H1 (cell line): ENCODE data around the gene SERPINF2. TPM values are rescaled to one million over a fixed set of nuclear protein-coding genes. Genes with fewer than 3 reads are reported as not detected.

Experiments used
- CTCF ChIA-PET: fragments of 300-600 bp; sonication (Branson Sonifier 250); formaldehyde crosslinking; loops from one replicate; lab custom pipeline; 2021; ENCODE audit not compliant: partially characterized antibody; lab: Charles Lee
- POLR2A ChIA-PET: fragments of 300-600 bp; sonication (Branson Sonifier 250); formaldehyde crosslinking; loops from one replicate; lab custom pipeline; 2021; ENCODE audit warnings: inconsistent platforms; ENCODE audit not compliant: partially characterized antibody; lab: Charles Lee
- DNase-seq, 2 experiments: peaks; one replicate each; pipeline versions ENCODE4 v3.0.0 to v3.0.0-alpha.2; 2010 to 2022; ENCODE audit warnings: low spot score in 2 of 2, low read depth in 1 of 2, mixed read lengths in 1 of 2
- FAIRE-seq: peaks from 2 replicates; lab custom pipeline; 2011; peaks lifted over from hg19 to GRCh38; lab: Jason Lieb, UNC
- H2AFZ ChIP-seq: 2 replicates; pipeline ENCODE4 v1.8.1; 2012; ENCODE audit warnings: low read length, inconsistent platforms
- H2AK5ac ChIP-seq: 2 replicates; pipeline ENCODE4 v1.6.1; 2013; ENCODE audit warnings: low read depth, low read length
- H2BK120ac ChIP-seq: replicated peaks from 2 replicates; pipeline ENCODE3; 2013; ENCODE audit warnings: low read depth, low read length, inconsistent platforms
- H2BK12ac ChIP-seq: 2 replicates; pipeline ENCODE4 v1.6.1; 2013; ENCODE audit warnings: low read depth, low read length
- H2BK15ac ChIP-seq: 2 replicates; pipeline ENCODE4 v1.6.1; 2013; ENCODE audit warnings: low read length
- H2BK20ac ChIP-seq: 2 replicates; pipeline ENCODE4 v1.6.1; 2013; ENCODE audit warnings: low read length
- H2BK5ac ChIP-seq: 2 replicates; pipeline ENCODE4 v1.6.1; 2013; ENCODE audit warnings: low read depth, low read length
- H3K14ac ChIP-seq: 2 replicates; pipeline ENCODE4 v1.6.1; 2013; ENCODE audit warnings: inconsistent platforms; ENCODE audit not compliant: insufficient read length
- H3K18ac ChIP-seq: 2 replicates; pipeline ENCODE4 v1.6.1; 2013; ENCODE audit warnings: low read length; ENCODE audit errors: extremely low read depth
- H3K23ac ChIP-seq: 2 replicates; pipeline ENCODE4 v1.6.1; 2013; ENCODE audit warnings: inconsistent platforms; ENCODE audit not compliant: insufficient read length
- H3K23me2 ChIP-seq: 2 replicates; pipeline ENCODE4 v1.6.1; 2013; ENCODE audit warnings: low read depth, low read length
- H3K27ac ChIP-seq: 2 replicates; pipeline ENCODE4 v1.6.1; 2011; ENCODE audit warnings: low read depth, low read length, inconsistent platforms
- H3K27me3 ChIP-seq, 4 experiments: replicated peaks in 1 of 4; 1 replicate in 1 of 4; 2 replicates in 3 of 4; pipeline versions ENCODE4 v1.6.1 to v1.8.1; 2011 to 2013; ENCODE audit warnings: low read length in 3 of 4, mild to moderate bottlenecking in 3 of 4, inconsistent platforms in 2 of 4, mixed read lengths in 2 of 4, moderate library complexity in 1 of 4; ENCODE audit not compliant: control insufficient read depth in 3 of 4, insufficient read depth in 3 of 4; ENCODE audit errors: extremely low read depth in 1 of 4
- H3K36me3 ChIP-seq, 4 experiments: 2 replicates each; pipeline versions ENCODE4 v1.6.1 to v1.8.1; 2011 to 2013; ENCODE audit warnings: mild to moderate bottlenecking in 4 of 4, low read length in 3 of 4, moderate library complexity in 2 of 4, control low read depth in 1 of 4, inconsistent platforms in 1 of 4; ENCODE audit not compliant: insufficient read depth in 4 of 4, control insufficient read depth in 2 of 4
- H3K4ac ChIP-seq: replicated peaks from 2 replicates; pipeline ENCODE3; 2013; ENCODE audit warnings: low read length, low read depth, mixed read lengths, inconsistent platforms; ENCODE audit not compliant: insufficient read length
- H3K4me1 ChIP-seq, 4 experiments: replicated peaks in 1 of 4; 1 replicate in 1 of 4; 2 replicates in 3 of 4; pipeline versions ENCODE4 v1.6.1 to v1.8.1; 2011 to 2013; ENCODE audit warnings: low read length in 3 of 4, inconsistent platforms in 2 of 4, mixed read lengths in 1 of 4; ENCODE audit not compliant: insufficient read depth in 4 of 4, control insufficient read depth in 3 of 4
- H3K4me2 ChIP-seq, 2 experiments: 2 replicates each; pipeline versions ENCODE4 v1.6.1 to v1.8.1; 2011 to 2013; ENCODE audit warnings: low read depth in 2 of 2, low read length in 2 of 2, control low read depth in 1 of 2, inconsistent platforms in 1 of 2, mild to moderate bottlenecking in 1 of 2; ENCODE audit not compliant: insufficient read depth in 1 of 2
- H3K4me3 ChIP-seq, 4 experiments: fragments of 200-600, 300-600 bp in 1 of 4; sonication (generic), shearing (Covaris generic), sonication (Bioruptor Twin) in 1 of 4; 2 replicates each; pipeline versions ENCODE4 v1.5.1 to v1.8.1; 2011 to 2016; ENCODE audit warnings: low read length in 4 of 4, low read depth in 3 of 4, control low read depth in 2 of 4, inconsistent platforms in 2 of 4, mild to moderate bottlenecking in 2 of 4, mixed read lengths in 1 of 4, moderate library complexity in 1 of 4; ENCODE audit not compliant: insufficient read depth in 2 of 4; ENCODE audit errors: extremely low read depth in 1 of 4
- H3K56ac ChIP-seq: replicated peaks from 2 replicates; pipeline ENCODE3; 2013; ENCODE audit warnings: low read depth, mild to moderate bottlenecking, mixed read lengths, low read length, inconsistent platforms; ENCODE audit not compliant: insufficient read length
- H3K79me1 ChIP-seq: 2 replicates; pipeline ENCODE4 v1.6.1; 2013; ENCODE audit warnings: low read depth, low read length, control low read depth
- H3K79me2 ChIP-seq, 2 experiments: 2 replicates each; pipeline versions ENCODE4 v1.6.1 to v1.8.1; 2012 to 2013; ENCODE audit warnings: low read length in 2 of 2, mild to moderate bottlenecking in 2 of 2, inconsistent platforms in 1 of 2; ENCODE audit not compliant: insufficient read depth in 2 of 2, control insufficient read depth in 1 of 2
- H3K9ac ChIP-seq, 4 experiments: replicated peaks in 1 of 4; 1 replicate in 1 of 4; 2 replicates in 3 of 4; pipeline versions ENCODE4 v1.6.1 to v1.8.1; 2011 to 2013; ENCODE audit warnings: low read depth in 3 of 4, low read length in 3 of 4, control low read depth in 2 of 4, mild to moderate bottlenecking in 2 of 4, moderate library complexity in 2 of 4, inconsistent platforms in 1 of 4; ENCODE audit errors: extremely low read depth in 1 of 4
- H3K9me3 ChIP-seq, 2 experiments: 2 replicates each; pipeline versions ENCODE4 v1.6.1 to v1.8.1; 2012 to 2013; ENCODE audit warnings: mild to moderate bottlenecking in 2 of 2, moderate library complexity in 2 of 2, control low read depth in 1 of 2, inconsistent platforms in 1 of 2, low read depth in 1 of 2, low read length in 1 of 2, mixed read lengths in 1 of 2; ENCODE audit not compliant: insufficient read depth in 2 of 2
- H4K20me1 ChIP-seq, 2 experiments: replicated peaks in 1 of 2; 2 replicates each; pipeline versions ENCODE3 to v1.8.1; 2011 to 2013; ENCODE audit warnings: inconsistent platforms in 2 of 2, low read length in 2 of 2, mild to moderate bottlenecking in 1 of 2; ENCODE audit not compliant: insufficient read depth in 2 of 2, control insufficient read depth in 1 of 2
- H4K5ac ChIP-seq: 2 replicates; pipeline ENCODE4 v1.6.1; 2013; ENCODE audit warnings: low read length, low read depth, mixed read lengths, inconsistent platforms; ENCODE audit not compliant: insufficient read length
- H4K8ac ChIP-seq: 2 replicates; pipeline ENCODE4 v1.8.0; 2013; ENCODE audit warnings: mild to moderate bottlenecking, moderate library complexity, low read length, inconsistent platforms; ENCODE audit not compliant: insufficient read depth; ENCODE audit errors: extremely low read depth
- H4K91ac ChIP-seq: replicated peaks from 2 replicates; pipeline ENCODE3; 2013; ENCODE audit warnings: low read length, mixed read lengths, inconsistent platforms; ENCODE audit not compliant: insufficient read length
- BCL11A ChIP-seq, 2 experiments: IDR thresholded peaks; one replicate each; pipeline ENCODE4 v1.6.1; 2011; ENCODE audit warnings: low read depth in 2 of 2, low read length in 2 of 2, mild to moderate bottlenecking in 2 of 2
- BRCA1 ChIP-seq: IDR thresholded peaks from 2 replicates; pipeline ENCODE4 v1.6.1; 2012; ENCODE audit warnings: low read depth, low read length, improper control_type of control experiment
- CTBP2 ChIP-seq: IDR thresholded peaks from 2 replicates; pipeline ENCODE4 v1.7.0; 2011; ENCODE audit warnings: borderline replicate concordance, mild to moderate bottlenecking, moderate library complexity, mixed read lengths, low read length; ENCODE audit not compliant: insufficient read depth, insufficient read length
- CTCF ChIP-seq, 3 experiments: IDR thresholded peaks; 1 replicate in 2 of 3; 2 replicates in 1 of 3; pipeline versions ENCODE4 v1.5.1 to v1.6.1; 2011; ENCODE audit warnings: low read length in 3 of 3, mild to moderate bottlenecking in 3 of 3, inconsistent platforms in 2 of 3, low read depth in 1 of 3, moderate library complexity in 1 of 3; ENCODE audit not compliant: insufficient read depth in 1 of 3; ENCODE audit errors: control extremely low read depth in 1 of 3
- EZH2 ChIP-seq: fragments of 200-600 bp; sonication (generic); IDR thresholded peaks from 2 replicates; pipeline ENCODE4 v1.7.1; 2012; ENCODE audit warnings: low read depth, mild to moderate bottlenecking, moderate library complexity, low read length, inconsistent platforms; ENCODE audit not compliant: severe bottlenecking
- HDAC6 ChIP-seq: IDR thresholded peaks from one replicate; pipeline ENCODE4 v1.7.1; 2012; ENCODE audit warnings: low read depth, mild to moderate bottlenecking, inconsistent platforms, low read length, moderate library complexity
- SIX5 ChIP-seq: IDR thresholded peaks from 2 replicates; pipeline ENCODE4 v1.6.1; 2011; ENCODE audit warnings: mild to moderate bottlenecking, low read depth, low read length
- TCF12 ChIP-seq: IDR thresholded peaks from 2 replicates; pipeline ENCODE4 v1.6.1; 2011; ENCODE audit warnings: low read depth, mild to moderate bottlenecking, low read length
- WGBS, 2 experiments: shearing (Covaris generic) in 1 of 2; methylation state at CpG; one replicate each; pipeline versions ENCODE4 v1.1.6 to v1.1.7; 2013 to 2015; ENCODE audit warnings: low lambda C conversion rate in 2 of 2, mixed read lengths in 2 of 2, inconsistent platforms in 1 of 2, low coverage in 1 of 2, missing lambda C conversion rate in 1 of 2; ENCODE audit not compliant: insufficient replicate concordance in 2 of 2, insufficient coverage in 1 of 2, insufficient read length in 1 of 2; ENCODE audit errors: extremely low coverage in 1 of 2, missing lambda C conversion rate in 1 of 2; 5-methylcytosine and 5-hydroxymethylcytosine counted together
- polyA plus RNA-seq, 7 experiments: library from polyadenylated mRNA; depleted of rRNA in 3 of 7; stranded (reverse) in 5 of 7; unstranded in 2 of 7; fragments of >200 nt in 5 of 7; fragments of 200-250 nt in 2 of 7; gene quantifications; 1 replicate in 5 of 7; 2 replicates in 1 of 7; 4 replicates in 1 of 7; pipeline versions ENCODE4 v1.2.1 to v1.2.3, GENCODE V29; 2011 to 2013; ENCODE audit warnings: missing spikeins in 2 of 7, mixed read lengths in 2 of 7
- total RNA-seq: library from RNA; stranded (reverse); fragmentation: NEBNext Ultra II Directional; extraction: Animal tissue kit (Norgen Biotek cat#: 25700); gene quantifications from 2 replicates; pipeline ENCODE4 v1.2.1, GENCODE V29; 2021

The SERPINF2 gene
- total and polyA plus RNA-seq, 2 of the 8 experiments (the other 6 are each of a cell fraction or from before 2014, with no cell fraction given): 1.8 to 3.2 TPM

GRCh38 chr17:1792495-1793446 lies 50.1 kb downstream of the SERPINF2 start:
- H3K4me2 ChIP-seq: no peak overlapping the region
- ChIA-PET CTCF (interaction anchor here (0.6 to 2.7 kb wide), 4 partner anchors 8 to 87 kb away, joined by 3 to 15 read pairs (median 4); no protein-coding TSS in a partner anchor), POLR2A (interaction anchor here (0.6 to 1.3 kb wide), 3 partner anchors 31 to 375 kb away, joined by 3 to 5 read pairs (median 4); partner anchors contain the start of gene SERPINF1)
- H2AK5ac ChIP-seq: no peak overlapping the region
- H2BK20ac ChIP-seq: no peak overlapping the region
- WGBS, 2 experiments: 86% methylated on average over 23 of the region's 23 CpGs; no CpG with 5 or more reads in 1 of the 2 experiments
- H2BK15ac ChIP-seq: no peak overlapping the region
- H4K5ac ChIP-seq: no peak overlapping the region
- H2BK12ac ChIP-seq: no peak overlapping the region
- DNase-seq (no peak), FAIRE-seq (no peak)
- H3K79me2 ChIP-seq: no peaks in the 10 kb centered on the region
- H3K14ac ChIP-seq: no peak overlapping the region
- H3K23me2 ChIP-seq: no peaks in the 10 kb centered on the region
- no peak overlapping the region for H3K56ac ChIP-seq
- H3K27ac ChIP-seq: no peak overlapping the region
- H2BK120ac ChIP-seq: no peak overlapping the region
- peaks cover 0 to 7% (median 0%) of the 10 kb centered on the region in 4 experiments; a peak in 1 of 8 replicates for H3K36me3 ChIP-seq
- H3K9me3 ChIP-seq: no peaks in the 10 kb centered on the region
- no peaks in the 10 kb centered on the region for H3K79me1 ChIP-seq
- H3K4me1 ChIP-seq: no peaks in the 10 kb centered on the region
- no peaks in the 10 kb centered on the region for H3K27me3 ChIP-seq
- no peak overlapping the region; the same call in 1 of the 2 replicates for H4K8ac ChIP-seq
- no peaks in the 10 kb centered on the region for H4K20me1 ChIP-seq
- H2AFZ ChIP-seq: no peak overlapping the region
- no peak overlapping the region for H3K4ac ChIP-seq
- H3K23ac ChIP-seq: no peak overlapping the region
- H2BK5ac ChIP-seq: no peak overlapping the region
- no peak overlapping the region for H4K91ac ChIP-seq
- H3K9ac ChIP-seq: no peak overlapping the region
- no peak overlapping the region for H3K18ac ChIP-seq
- H3K4me3 ChIP-seq: no peak overlapping the region
- TF ChIP-seq HDAC6 (no peak), TCF12 (no peak), CTBP2 (no peak), SIX5 (no peak), CTCF (IDR thresholded peaks at IDR 0.05; ENCODE audit: control extremely low read depth in 1 of 3, insufficient read depth in 1 of 3, low read depth in 1 of 3, low read length in 3 of 3) (no peak), BRCA1 (no peak), EZH2 (no peak), BCL11A (IDR thresholded peaks at IDR 0.05; ENCODE audit: low read depth in 2 of 2, low read length in 2 of 2) (no peak)
